Measurements from ENCODE around the gene MYCBPAP. TPM values are rescaled to one million over a fixed set of nuclear protein-coding genes. Genes with fewer than 3 reads are reported as not detected.

Gene MYCBPAP
- polyA plus RNA-seq, 2 of the 4 experiments (the other 2 are of a cell fraction): 0.93 to 2.5 TPM

DNA sequence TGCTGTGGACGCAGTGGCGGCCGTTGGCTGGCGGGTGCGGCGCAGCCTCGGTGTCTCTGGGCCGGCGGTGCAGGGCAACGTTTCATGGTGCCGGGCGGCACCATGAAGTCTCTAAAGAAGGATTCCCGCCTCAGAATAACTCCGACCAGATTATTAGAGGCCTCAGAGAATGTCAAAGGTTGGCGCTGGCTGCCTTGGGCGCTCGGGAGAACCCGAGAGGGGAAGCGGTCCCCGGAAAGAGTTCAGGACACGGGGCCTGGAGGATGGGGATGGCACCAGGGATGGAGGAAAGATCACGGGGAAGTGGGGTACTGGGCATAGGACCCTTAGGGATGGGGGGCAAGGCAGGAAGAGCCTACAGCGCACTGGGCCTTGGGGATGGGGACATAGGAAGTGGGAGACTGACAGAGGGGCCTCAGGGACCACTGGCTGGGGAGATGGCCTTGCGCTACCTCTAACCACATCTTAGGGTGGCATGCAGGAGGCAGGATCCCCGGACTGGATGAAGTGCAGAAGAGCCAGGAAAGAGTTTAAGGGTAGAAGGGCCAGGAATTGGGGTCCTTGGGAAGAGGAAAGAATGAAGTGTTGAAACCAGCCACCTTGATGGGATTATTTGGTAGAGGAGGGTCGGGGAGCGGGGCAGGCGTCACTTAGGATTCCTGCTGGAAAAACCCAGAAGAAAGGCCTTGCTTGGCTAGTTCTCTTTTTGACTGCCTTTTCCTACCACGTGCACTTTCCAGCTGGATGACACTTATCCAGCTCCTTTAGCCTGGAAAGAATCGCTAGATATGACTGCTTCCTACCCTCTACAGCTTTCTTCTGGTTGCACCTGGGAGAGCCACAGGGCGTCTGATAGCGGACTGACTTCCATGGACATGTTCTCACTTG, 578 bp downstream of the MYCBPAP start:
- WGBS (ENCODE audit: missing lambda C conversion rate): 31% methylated on average over 31 of the region's 32 CpGs
- FAIRE-seq (no peak), ATAC-seq (peak; percentile 2 to 25; a peak in 3 of 6 replicates), DNase-seq (ENCODE audit: low read depth in 1 of 2, low spot score in 1 of 2) (no peak)
- peak; percentile 85 for TF ChIP-seq POLR2A (IDR thresholded peaks at IDR 0.05; ENCODE audit: low read length)
- TF ChIP-seq RCOR1 (IDR thresholded peaks at IDR 0.05; ENCODE audit: low read depth, low read length): no peak
- no peak for TF ChIP-seq ESRRA (IDR thresholded peaks at IDR 0.05; ENCODE audit: borderline replicate concordance, low read length)
- TF ChIP-seq PHF8 (IDR thresholded peaks at IDR 0.05; ENCODE audit: borderline replicate concordance, low read depth): peak; percentile 76; the same call in 1 of the 2 replicates
- peak overlapping the region; percentile 77 to 89 for H3K27ac ChIP-seq
- peaks cover 16% of the 10 kb centered on the region; the same call in 2 of the 3 replicates for H3K4me1 ChIP-seq
- H3K9me3 ChIP-seq: no peaks in the 10 kb centered on the region
- ChIA-PET POLR2A (no interaction called here), CTCF (interaction anchor here (0.7 to 1.9 kb wide), 7 partner anchors 11 to 333 kb away, joined by 3 to 6 read pairs (median 3); no protein-coding TSS in a partner anchor)
- peak overlapping the region; percentile 54 for H3K4me3 ChIP-seq
- peak overlapping the region; percentile 90 for H3K4me2 ChIP-seq

DNA sequence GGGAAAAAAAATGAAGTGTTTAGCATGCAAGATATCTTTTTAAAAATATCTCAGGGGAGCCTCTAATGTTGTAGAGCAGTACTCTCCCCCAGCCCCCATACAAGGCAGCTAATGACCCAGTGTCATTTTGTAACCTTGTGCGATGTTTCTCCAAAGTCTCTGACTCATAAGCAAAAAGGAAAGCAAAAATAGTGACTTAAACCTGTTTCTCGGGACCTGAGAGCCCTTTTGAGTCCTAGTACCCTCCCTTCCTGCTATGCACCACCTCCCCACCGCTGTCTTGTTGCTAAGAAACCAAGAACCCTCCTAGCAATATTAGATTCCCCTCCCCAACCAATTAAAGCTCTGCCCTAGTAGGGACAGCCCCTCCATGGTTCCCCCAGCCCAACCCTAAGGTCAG, 2.8 kb downstream of the MYCBPAP start:
- CTCF ChIA-PET: interaction anchor here (1.1 to 3.3 kb wide), 5 partner anchors 10 to 37 kb away, joined by 3 to 17 read pairs (median 10); no protein-coding TSS in a partner anchor
- Histone ChIP-seq H3K4me2 (no peak overlapping the region), H3K4me3 (no peak overlapping the region), H3K27ac (no peak overlapping the region), H3K4me1 (peaks cover 25% of the 10 kb centered on the region), H3K9me3 (no peaks in the 10 kb centered on the region)
- WGBS (ENCODE audit: missing lambda C conversion rate): 43% methylated on average over 3 of the region's 3 CpGs
- ATAC-seq (no peak), DNase-seq (ENCODE audit: low read depth in 1 of 2, low spot score in 1 of 2) (no peak), FAIRE-seq (no peak)
- TF ChIP-seq SREBF2 (IDR thresholded peaks at IDR 0.05): no peak
- TF ChIP-seq, protein P1, sequence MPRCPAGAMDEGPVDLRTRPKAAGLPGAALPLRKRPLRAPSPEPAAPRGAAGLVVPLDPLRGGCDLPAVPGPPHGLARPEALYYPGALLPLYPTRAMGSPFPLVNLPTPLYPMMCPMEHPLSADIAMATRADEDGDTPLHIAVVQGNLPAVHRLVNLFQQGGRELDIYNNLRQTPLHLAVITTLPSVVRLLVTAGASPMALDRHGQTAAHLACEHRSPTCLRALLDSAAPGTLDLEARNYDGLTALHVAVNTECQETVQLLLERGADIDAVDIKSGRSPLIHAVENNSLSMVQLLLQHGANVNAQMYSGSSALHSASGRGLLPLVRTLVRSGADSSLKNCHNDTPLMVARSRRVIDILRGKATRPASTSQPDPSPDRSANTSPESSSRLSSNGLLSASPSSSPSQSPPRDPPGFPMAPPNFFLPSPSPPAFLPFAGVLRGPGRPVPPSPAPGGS (IDR thresholded peaks at IDR 0.05): no peak
- TF ChIP-seq CHD2 (IDR thresholded peaks at IDR 0.05; ENCODE audit: low read length, partially characterized antibody): no peak
- no peak for TF ChIP-seq TFCP2L1 (CRISPR knock-in tag; IDR thresholded peaks at IDR 0.05)
- POLR2A ChIA-PET: no interaction called here

DNA sequence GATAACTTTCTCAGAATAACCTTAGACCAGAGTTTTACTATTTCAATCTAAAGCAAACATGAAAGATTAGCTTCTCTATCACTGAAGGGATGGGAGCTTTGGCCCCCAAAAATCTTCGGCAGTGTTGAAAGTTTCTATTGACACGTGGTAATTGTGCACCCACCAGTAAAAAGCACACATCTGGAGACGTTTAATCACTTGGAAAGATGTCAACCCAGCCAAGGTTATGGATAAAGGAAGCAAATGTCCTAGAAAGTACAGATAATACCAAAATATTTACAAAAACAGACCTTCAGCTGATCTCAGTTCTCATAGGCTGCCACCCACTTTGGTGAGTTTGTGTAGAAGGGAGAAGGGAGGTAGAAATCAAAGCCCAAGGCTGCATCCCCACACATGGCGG, 5.3 kb downstream of the MYCBPAP start:
- no peak for TF ChIP-seq NPAS2 (CRISPR knock-in tag; IDR thresholded peaks at IDR 0.05; ENCODE audit: borderline replicate concordance)
- TF ChIP-seq, protein P2, sequence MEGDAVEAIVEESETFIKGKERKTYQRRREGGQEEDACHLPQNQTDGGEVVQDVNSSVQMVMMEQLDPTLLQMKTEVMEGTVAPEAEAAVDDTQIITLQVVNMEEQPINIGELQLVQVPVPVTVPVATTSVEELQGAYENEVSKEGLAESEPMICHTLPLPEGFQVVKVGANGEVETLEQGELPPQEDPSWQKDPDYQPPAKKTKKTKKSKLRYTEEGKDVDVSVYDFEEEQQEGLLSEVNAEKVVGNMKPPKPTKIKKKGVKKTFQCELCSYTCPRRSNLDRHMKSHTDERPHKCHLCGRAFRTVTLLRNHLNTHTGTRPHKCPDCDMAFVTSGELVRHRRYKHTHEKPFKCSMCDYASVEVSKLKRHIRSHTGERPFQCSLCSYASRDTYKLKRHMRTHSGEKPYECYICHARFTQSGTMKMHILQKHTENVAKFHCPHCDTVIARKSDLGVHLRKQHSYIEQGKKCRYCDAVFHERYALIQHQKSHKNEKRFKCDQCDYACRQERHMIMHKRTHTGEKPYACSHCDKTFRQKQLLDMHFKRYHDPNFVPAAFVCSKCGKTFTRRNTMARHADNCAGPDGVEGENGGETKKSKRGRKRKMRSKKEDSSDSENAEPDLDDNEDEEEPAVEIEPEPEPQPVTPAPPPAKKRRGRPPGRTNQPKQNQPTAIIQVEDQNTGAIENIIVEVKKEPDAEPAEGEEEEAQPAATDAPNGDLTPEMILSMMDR (IDR thresholded peaks at IDR 0.05): no peak
- TF ChIP-seq, protein P3, sequence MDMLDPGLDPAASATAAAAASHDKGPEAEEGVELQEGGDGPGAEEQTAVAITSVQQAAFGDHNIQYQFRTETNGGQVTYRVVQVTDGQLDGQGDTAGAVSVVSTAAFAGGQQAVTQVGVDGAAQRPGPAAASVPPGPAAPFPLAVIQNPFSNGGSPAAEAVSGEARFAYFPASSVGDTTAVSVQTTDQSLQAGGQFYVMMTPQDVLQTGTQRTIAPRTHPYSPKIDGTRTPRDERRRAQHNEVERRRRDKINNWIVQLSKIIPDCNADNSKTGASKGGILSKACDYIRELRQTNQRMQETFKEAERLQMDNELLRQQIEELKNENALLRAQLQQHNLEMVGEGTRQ (IDR thresholded peaks at IDR 0.05): no peak
- TF ChIP-seq KDM1A (IDR thresholded peaks at IDR 0.05; ENCODE audit: low read depth): no peak
- no peak for TF ChIP-seq POLR2A (IDR thresholded peaks at IDR 0.05; ENCODE audit: low read length)
- FAIRE-seq (no peak), ATAC-seq (no peak), DNase-seq (ENCODE audit: low read depth in 1 of 2, low spot score in 1 of 2) (no peak)
- H3K4me1 ChIP-seq: peaks cover 22% of the 10 kb centered on the region
- ChIA-PET CTCF (interaction anchor here (0.6 to 3.3 kb wide), 4 partner anchors 12 to 520 kb away, joined by 3 to 17 read pairs (median 8); no protein-coding TSS in a partner anchor), POLR2A (interaction anchor here (0.6 kb wide), 1 partner anchor 353 kb away, joined by 3 read pairs; the partner anchor contains the start of gene TOB1)
- no peak overlapping the region for H3K4me3 ChIP-seq
- no peak overlapping the region for H3K4me2 ChIP-seq
- no peak overlapping the region for H3K27ac ChIP-seq
- H3K9me3 ChIP-seq: no peaks in the 10 kb centered on the region
- WGBS (ENCODE audit: missing lambda C conversion rate): 68% methylated on average over 4 of the region's 4 CpGs

DNA sequence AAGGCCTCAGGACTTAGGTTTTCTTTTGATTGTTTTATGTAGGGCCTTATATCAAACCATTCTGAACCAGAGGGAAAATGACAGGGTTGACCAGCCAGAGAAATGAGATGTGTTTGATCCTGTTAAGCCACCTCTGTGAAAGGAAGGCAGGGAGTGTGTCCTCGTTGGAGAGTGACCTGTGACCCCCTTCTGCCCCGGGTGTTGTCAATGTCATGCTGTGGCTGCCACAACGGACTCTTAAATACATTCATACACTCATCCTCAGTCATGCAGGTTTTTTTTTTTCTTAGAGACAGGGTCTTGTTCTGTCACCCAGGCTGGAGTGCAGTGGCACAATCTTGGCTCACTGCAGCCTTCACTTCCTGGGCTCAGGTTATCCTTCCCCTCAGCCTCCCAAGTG, 6.1 kb downstream of the MYCBPAP start:
- FAIRE-seq (no peak), ATAC-seq (no peak), DNase-seq (ENCODE audit: low read depth in 1 of 2, low spot score in 1 of 2) (no peak)
- peaks cover 15% of the 10 kb centered on the region for H3K4me1 ChIP-seq
- H3K27ac ChIP-seq: no peak overlapping the region
- H3K9me3 ChIP-seq: no peaks in the 10 kb centered on the region
- ChIA-PET POLR2A (no interaction called here), CTCF (interaction anchor here (1.1 to 4.4 kb wide), 5 partner anchors 9 to 301 kb away, joined by 3 to 28 read pairs (median 6); no protein-coding TSS in a partner anchor)
- no peak overlapping the region for H3K4me3 ChIP-seq
- WGBS (ENCODE audit: missing lambda C conversion rate): 42% methylated on average over 3 of the region's 3 CpGs
- H3K4me2 ChIP-seq: no peak overlapping the region
- TF ChIP-seq, protein P4, sequence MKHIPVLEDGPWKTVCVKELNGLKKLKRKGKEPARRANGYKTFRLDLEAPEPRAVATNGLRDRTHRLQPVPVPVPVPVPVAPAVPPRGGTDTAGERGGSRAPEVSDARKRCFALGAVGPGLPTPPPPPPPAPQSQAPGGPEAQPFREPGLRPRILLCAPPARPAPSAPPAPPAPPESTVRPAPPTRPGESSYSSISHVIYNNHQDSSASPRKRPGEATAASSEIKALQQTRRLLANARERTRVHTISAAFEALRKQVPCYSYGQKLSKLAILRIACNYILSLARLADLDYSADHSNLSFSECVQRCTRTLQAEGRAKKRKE (CRISPR knock-in tag; IDR thresholded peaks at IDR 0.05; ENCODE audit: low read depth): no peak
- TF ChIP-seq, protein P5, sequence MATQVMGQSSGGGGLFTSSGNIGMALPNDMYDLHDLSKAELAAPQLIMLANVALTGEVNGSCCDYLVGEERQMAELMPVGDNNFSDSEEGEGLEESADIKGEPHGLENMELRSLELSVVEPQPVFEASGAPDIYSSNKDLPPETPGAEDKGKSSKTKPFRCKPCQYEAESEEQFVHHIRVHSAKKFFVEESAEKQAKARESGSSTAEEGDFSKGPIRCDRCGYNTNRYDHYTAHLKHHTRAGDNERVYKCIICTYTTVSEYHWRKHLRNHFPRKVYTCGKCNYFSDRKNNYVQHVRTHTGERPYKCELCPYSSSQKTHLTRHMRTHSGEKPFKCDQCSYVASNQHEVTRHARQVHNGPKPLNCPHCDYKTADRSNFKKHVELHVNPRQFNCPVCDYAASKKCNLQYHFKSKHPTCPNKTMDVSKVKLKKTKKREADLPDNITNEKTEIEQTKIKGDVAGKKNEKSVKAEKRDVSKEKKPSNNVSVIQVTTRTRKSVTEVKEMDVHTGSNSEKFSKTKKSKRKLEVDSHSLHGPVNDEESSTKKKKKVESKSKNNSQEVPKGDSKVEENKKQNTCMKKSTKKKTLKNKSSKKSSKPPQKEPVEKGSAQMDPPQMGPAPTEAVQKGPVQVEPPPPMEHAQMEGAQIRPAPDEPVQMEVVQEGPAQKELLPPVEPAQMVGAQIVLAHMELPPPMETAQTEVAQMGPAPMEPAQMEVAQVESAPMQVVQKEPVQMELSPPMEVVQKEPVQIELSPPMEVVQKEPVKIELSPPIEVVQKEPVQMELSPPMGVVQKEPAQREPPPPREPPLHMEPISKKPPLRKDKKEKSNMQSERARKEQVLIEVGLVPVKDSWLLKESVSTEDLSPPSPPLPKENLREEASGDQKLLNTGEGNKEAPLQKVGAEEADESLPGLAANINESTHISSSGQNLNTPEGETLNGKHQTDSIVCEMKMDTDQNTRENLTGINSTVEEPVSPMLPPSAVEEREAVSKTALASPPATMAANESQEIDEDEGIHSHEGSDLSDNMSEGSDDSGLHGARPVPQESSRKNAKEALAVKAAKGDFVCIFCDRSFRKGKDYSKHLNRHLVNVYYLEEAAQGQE (IDR thresholded peaks at IDR 0.05): no peak
- no peak for TF ChIP-seq NR3C1 (IDR thresholded peaks at IDR 0.05)
- TF ChIP-seq HOXB13 (CRISPR knock-in tag; IDR thresholded peaks at IDR 0.05; ENCODE audit: low read depth): no peak
- no peak for TF ChIP-seq EHF (CRISPR knock-in tag; IDR thresholded peaks at IDR 0.05)
- TF ChIP-seq FOSL2 (IDR thresholded peaks at IDR 0.05): no peak
- TF ChIP-seq FOSL2 (CRISPR knock-in tag; IDR thresholded peaks at IDR 0.05): no peak
- TF ChIP-seq MAZ (IDR thresholded peaks at IDR 0.05; ENCODE audit: borderline replicate concordance, low read depth, low read length): no peak

Data from A549 (cell line).